Effector memory CD8-positive, alpha-beta T cell (primary cell): ENCODE results near the gene TUBGCP3.
A peak's percentile ranks its signal among the peaks of the same experiment; 100 is the strongest.

Experiments used
- ATAC-seq: fragments of 150-1000 bp; cut with Tn5 transposase; replicated peaks from 2 replicates; pipeline ENCODE4 v1.10.0; 2021; ENCODE audit warnings: mild to moderate bottlenecking, moderate library complexity
- DNase-seq, 3 experiments: peaks; one replicate each; pipeline ENCODE4 v3.0.0; 2021
- H3K27ac Mint-ChIP-seq, 2 donors: one replicate each; pipeline ENCODE4 v1.8.0; 2022; ENCODE audit warnings: mild to moderate bottlenecking in 2 of 2, mixed read lengths in 2 of 2, moderate library complexity in 2 of 2
- H3K27me3 Mint-ChIP-seq, 2 donors: one replicate each; pipeline ENCODE4 v1.8.0; 2022; ENCODE audit warnings: mixed read lengths in 2 of 2
- H3K36me3 Mint-ChIP-seq: one replicate; pipeline ENCODE4 v1.8.0; 2022; ENCODE audit warnings: mild to moderate bottlenecking, moderate library complexity, mixed read lengths; ENCODE audit not compliant: insufficient read depth
- H3K4me1 Mint-ChIP-seq, 2 donors: one replicate each; pipeline ENCODE4 v1.8.0; 2022; ENCODE audit warnings: low read depth in 2 of 2, mixed read lengths in 2 of 2
- H3K4me3 Mint-ChIP-seq, 2 donors: one replicate each; pipeline ENCODE4 v1.8.0; 2022; ENCODE audit warnings: mild to moderate bottlenecking in 2 of 2, mixed read lengths in 2 of 2, moderate library complexity in 2 of 2
- H3K9me3 Mint-ChIP-seq, 2 donors: one replicate each; pipeline ENCODE4 v1.8.0; 2022; ENCODE audit warnings: mixed read lengths in 2 of 2

The TUBGCP3 gene

GRCh38 chr13:112468069-112468468, 119.9 kb downstream of the TUBGCP3 start:
- no peak for DNase-seq
- no peaks in the 10 kb centered on the region for H3K9me3 Mint-ChIP-seq
- H3K36me3 Mint-ChIP-seq, result peaks cover 2% of the 10 kb centered on the region
- H3K27me3 Mint-ChIP-seq, result peaks cover 0 to 6% of the 10 kb centered on the region in 2 donors
- no peak overlapping the region for H3K4me3 Mint-ChIP-seq
- H3K27ac Mint-ChIP-seq, result no peak overlapping the region
- ATAC-seq, result no peak
- H3K4me1 Mint-ChIP-seq, result no peaks in the 10 kb centered on the region

- no peak overlapping the region for H3K4me3 Mint-ChIP-seq
- peaks cover 2 to 4% of the 10 kb centered on the region in 2 donors for H3K9me3 Mint-ChIP-seq
- no peaks in the 10 kb centered on the region for H3K4me1 Mint-ChIP-seq
- H3K27ac Mint-ChIP-seq, result no peak overlapping the region
- DNase-seq (no peak), ATAC-seq (no peak)
- H3K27me3 Mint-ChIP-seq, result peaks cover 5 to 10% of the 10 kb centered on the region in 2 donors
- peaks cover 2% of the 10 kb centered on the region for H3K36me3 Mint-ChIP-seq
Measured at GRCh38 chr13:112467236-112467635, 120.7 kb downstream of the TUBGCP3 start.

- Mint-ChIP-seq H3K9me3 (peaks cover 4 to 7% of the 10 kb centered on the region in 2 donors), H3K27ac (no peak overlapping the region), H3K4me3 (no peak overlapping the region), H3K27me3 (peaks cover 10 to 19% of the 10 kb centered on the region in 2 donors), H3K4me1 (no peaks in the 10 kb centered on the region), H3K36me3 (peaks cover 2% of the 10 kb centered on the region)
- DNase-seq, result no peak
- no peak for ATAC-seq
Measured at GRCh38 chr13:112466132-112467058, 121.6 kb downstream of the TUBGCP3 start.

GRCh38 chr13:112465251-112466131, 122.5 kb downstream of the TUBGCP3 start:
- H3K27ac Mint-ChIP-seq, result no peak overlapping the region
- ATAC-seq (no peak), DNase-seq (no peak)
- no peaks in the 10 kb centered on the region for H3K4me1 Mint-ChIP-seq
- H3K36me3 Mint-ChIP-seq, result peaks cover 2% of the 10 kb centered on the region
- peaks cover 4 to 7% of the 10 kb centered on the region in 2 donors for H3K9me3 Mint-ChIP-seq
- peaks cover 12 to 23% of the 10 kb centered on the region in 2 donors for H3K27me3 Mint-ChIP-seq
- no peak overlapping the region for H3K4me3 Mint-ChIP-seq

- DNase-seq, result no peak
Measured at GRCh38 chr13:112464720-112465119, 123.2 kb downstream of the TUBGCP3 start.

GRCh38 chr13:112462408-112462807, 125.5 kb downstream of the TUBGCP3 start:
- Mint-ChIP-seq H3K4me1 (no peaks in the 10 kb centered on the region), H3K9me3 (peaks cover 4 to 7% of the 10 kb centered on the region in 2 donors), H3K4me3 (no peak overlapping the region), H3K36me3 (no peaks in the 10 kb centered on the region), H3K27me3 (peaks cover 12 to 27% of the 10 kb centered on the region in 2 donors), H3K27ac (no peak overlapping the region)
- ATAC-seq (no peak), DNase-seq (no peak)

More at GRCh38 chr13:112464720-112465119, 123.2 kb downstream of the TUBGCP3 start:
- H3K4me3 Mint-ChIP-seq, result no peak overlapping the region
- peaks cover 4 to 7% of the 10 kb centered on the region in 2 donors for H3K9me3 Mint-ChIP-seq
- H3K27me3 Mint-ChIP-seq, result peaks cover 12 to 23% of the 10 kb centered on the region in 2 donors
- no peak overlapping the region for H3K27ac Mint-ChIP-seq
- no peaks in the 10 kb centered on the region for H3K4me1 Mint-ChIP-seq
- no peak for ATAC-seq
- H3K36me3 Mint-ChIP-seq, result peaks cover 2% of the 10 kb centered on the region

GRCh38 chr13:112457485-112457884, 130.5 kb downstream of the TUBGCP3 start:
- Mint-ChIP-seq H3K9me3 (peaks cover 3 to 14% of the 10 kb centered on the region in 2 donors), H3K27ac (no peak overlapping the region), H3K4me3 (no peak overlapping the region), H3K27me3 (peaks cover 10 to 34% of the 10 kb centered on the region in 2 donors), H3K36me3 (no peaks in the 10 kb centered on the region), H3K4me1 (no peaks in the 10 kb centered on the region)
- ATAC-seq, result no peak
- DNase-seq, result no peak

GRCh38 chr13:112457081-112457480, 130.9 kb downstream of the TUBGCP3 start:
- DNase-seq (no peak), ATAC-seq (no peak)
- H3K36me3 Mint-ChIP-seq, result no peaks in the 10 kb centered on the region
- no peak overlapping the region for H3K27ac Mint-ChIP-seq
- H3K4me3 Mint-ChIP-seq, result no peak overlapping the region
- peaks cover 6 to 30% of the 10 kb centered on the region in 2 donors for H3K27me3 Mint-ChIP-seq
- no peaks in the 10 kb centered on the region for H3K4me1 Mint-ChIP-seq
- peaks cover 0 to 10% of the 10 kb centered on the region in 2 donors for H3K9me3 Mint-ChIP-seq

- Mint-ChIP-seq H3K27ac (peak overlapping the region in 1 of 2 donors; percentile 55), H3K4me3 (no peak overlapping the region), H3K9me3 (peaks cover 0 to 7% of the 10 kb centered on the region in 2 donors), H3K27me3 (peaks cover 3 to 24% of the 10 kb centered on the region in 2 donors), H3K4me1 (no peaks in the 10 kb centered on the region), H3K36me3 (no peaks in the 10 kb centered on the region)
- ATAC-seq (no peak), DNase-seq (no peak)
Measured at GRCh38 chr13:112456138-112457056, 131.6 kb downstream of the TUBGCP3 start.

GRCh38 chr13:112455476-112456059, 132.4 kb downstream of the TUBGCP3 start:
- no peak overlapping the region for H3K27ac Mint-ChIP-seq
- peaks cover 0 to 7% of the 10 kb centered on the region in 2 donors for H3K9me3 Mint-ChIP-seq
- no peak for ATAC-seq
- H3K27me3 Mint-ChIP-seq, result peaks cover 0 to 28% of the 10 kb centered on the region in 2 donors
- no peak for DNase-seq
- no peaks in the 10 kb centered on the region for H3K36me3 Mint-ChIP-seq
- no peaks in the 10 kb centered on the region for H3K4me1 Mint-ChIP-seq
- H3K4me3 Mint-ChIP-seq, result no peak overlapping the region

- no peak for DNase-seq
- Mint-ChIP-seq H3K36me3 (no peaks in the 10 kb centered on the region), H3K27ac (no peak overlapping the region), H3K4me3 (no peak overlapping the region), H3K4me1 (no peaks in the 10 kb centered on the region), H3K27me3 (peaks cover 0 to 26% of the 10 kb centered on the region in 2 donors), H3K9me3 (peaks cover 0 to 7% of the 10 kb centered on the region in 2 donors)
- no peak for ATAC-seq
Measured at GRCh38 chr13:112454648-112455334, 133.2 kb downstream of the TUBGCP3 start.
